IPS-18c (cell line): ENCODE measurements around the gene TRPV6.
A peak's percentile ranks its signal among the peaks of the same experiment; 100 is the strongest.

ENCODE experiments used
- H3K4me3 ChIP-seq: 2 replicates; pipeline ENCODE4 v1.7.0; 2013; ENCODE audit warnings: low read depth, mild to moderate bottlenecking, low read length, moderate library complexity; ENCODE audit not compliant: insufficient read depth
- H3K9me3 ChIP-seq: one replicate; pipeline ENCODE4 v1.6.1; 2013; ENCODE audit warnings: mild to moderate bottlenecking, low read length, moderate library complexity; ENCODE audit not compliant: control insufficient read depth, insufficient read depth

TRPV6 gene

GRCh38 chr7:142867097-142867378 lies 18.5 kb downstream of the TRPV6 start:
- H3K9me3 ChIP-seq, result peaks cover 2% of the 10 kb centered on the region
- H3K4me3 ChIP-seq, result no peak overlapping the region

GRCh38 chr7:142866361-142867096 lies 19.0 kb downstream of the TRPV6 start:
- peaks cover 2% of the 10 kb centered on the region for H3K9me3 ChIP-seq

GRCh38 chr7:142865766-142866165 lies 19.8 kb downstream of the TRPV6 start:
- Histone ChIP-seq H3K4me3 (no peak overlapping the region), H3K9me3 (peaks cover 2% of the 10 kb centered on the region)

More at GRCh38 chr7:142866361-142867096, 19.0 kb downstream of the TRPV6 start:
- no peak overlapping the region for H3K4me3 ChIP-seq

GRCh38 chr7:142864980-142865747 lies 20.4 kb downstream of the TRPV6 start:
- H3K4me3 ChIP-seq, result no peak overlapping the region
- peaks cover 2% of the 10 kb centered on the region for H3K9me3 ChIP-seq

GRCh38 chr7:142863891-142864685 lies 21.5 kb downstream of the TRPV6 start:
- Histone ChIP-seq H3K9me3 (peaks cover 2% of the 10 kb centered on the region), H3K4me3 (no peak overlapping the region)

- Histone ChIP-seq H3K9me3 (peaks cover 2% of the 10 kb centered on the region), H3K4me3 (no peak overlapping the region)
These were observed 22.7 kb downstream of the TRPV6 start for GRCh38 chr7:142862786-142863400.

- Histone ChIP-seq H3K9me3 (peaks cover 2% of the 10 kb centered on the region), H3K4me3 (no peak overlapping the region)
These were observed 23.2 kb downstream of the TRPV6 start for GRCh38 chr7:142862351-142862750.

GRCh38 chr7:142860968-142861367 lies 24.6 kb downstream of the TRPV6 start:
- Histone ChIP-seq H3K4me3 (no peak overlapping the region), H3K9me3 (peaks cover 2% of the 10 kb centered on the region)

- H3K9me3 ChIP-seq, result peaks cover 2% of the 10 kb centered on the region
- no peak overlapping the region for H3K4me3 ChIP-seq
These were observed 25.7 kb downstream of the TRPV6 start for GRCh38 chr7:142859829-142860228.

GRCh38 chr7:142859411-142859810 lies 26.1 kb downstream of the TRPV6 start:
- H3K4me3 ChIP-seq, result no peak overlapping the region
- H3K9me3 ChIP-seq, result peaks cover 2% of the 10 kb centered on the region

GRCh38 chr7:142857625-142858024 lies 27.9 kb downstream of the TRPV6 start:
- Histone ChIP-seq H3K4me3 (no peak overlapping the region), H3K9me3 (no peaks in the 10 kb centered on the region)

- H3K4me3 ChIP-seq, result no peak overlapping the region
- no peaks in the 10 kb centered on the region for H3K9me3 ChIP-seq
These were observed 28.8 kb downstream of the TRPV6 start for GRCh38 chr7:142856565-142857245.

GRCh38 chr7:142855756-142856564 lies 29.6 kb downstream of the TRPV6 start:
- H3K4me3 ChIP-seq, result peak overlapping the region; percentile 85
- H3K9me3 ChIP-seq, result no peaks in the 10 kb centered on the region

GRCh38 chr7:142855114-142855743 lies 30.3 kb downstream of the TRPV6 start:
- Histone ChIP-seq H3K9me3 (no peaks in the 10 kb centered on the region), H3K4me3 (peak overlapping the region; percentile 85)

GRCh38 chr7:142854372-142855113 lies 31.0 kb downstream of the TRPV6 start, which contains the start of gene EPHB6:
Gene EPHB6, plus strand, starts transcription at chr7:142855076. Its CDS starts 8,152 bp downstream, at chr7:142863228.
- Histone ChIP-seq H3K9me3 (no peaks in the 10 kb centered on the region), H3K4me3 (peak within 1 kb of the TSS; percentile 85)
